Stimulated activated CD8-positive, alpha-beta memory T cell treated with anti-CD3 and anti-CD28 coated beads, Interleukin-4, amount 100 ng/mL, for 1 hour (primary cell): ENCODE results near the gene ISG20L2.

Experiments
- DNase-seq, 2 donors: peaks; one replicate each; pipeline ENCODE4 v3.0.0-alpha.2; 2020; ENCODE audit warnings: low read depth in 2 of 2, low spot score in 1 of 2

The ISG20L2 gene

GRCh38 chr1:156690675-156691036 is 37.9 kb downstream of the ISG20L2 start:
- no peak for DNase-seq

GRCh38 chr1:156689953-156690674 is 38.5 kb downstream of the ISG20L2 start:
- no peak for DNase-seq

- peak; percentile 33 to 53 for DNase-seq
Measured at GRCh38 chr1:156689035-156689952, 39.3 kb downstream of the ISG20L2 start.

GRCh38 chr1:156684227-156684782 is 44.3 kb downstream of the ISG20L2 start:
- no peak for DNase-seq

GRCh38 chr1:156682166-156682890 is 46.2 kb downstream of the ISG20L2 start:
- DNase-seq = no peak

- no peak for DNase-seq
Measured at GRCh38 chr1:156681196-156681960, 47.2 kb downstream of the ISG20L2 start.

DNA sequence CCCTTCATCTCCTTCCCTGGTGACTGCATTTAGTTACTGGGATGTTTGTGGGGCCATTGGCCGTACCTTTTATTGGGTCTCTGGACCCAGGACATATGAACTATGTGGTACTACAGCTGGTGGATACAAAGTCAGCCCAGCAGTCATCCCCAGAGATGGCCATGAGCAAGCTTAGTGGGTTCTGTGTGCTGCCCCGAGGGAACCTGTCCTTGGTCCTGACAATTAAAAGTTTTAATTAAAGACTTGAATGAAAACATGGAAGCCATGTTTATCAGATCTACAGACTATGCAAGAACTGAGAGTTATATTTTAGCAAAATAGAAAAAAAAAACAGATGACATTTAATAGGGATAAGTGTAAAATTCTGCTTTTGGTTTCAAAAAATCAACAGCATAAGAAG is 48.5 kb downstream of the ISG20L2 start:
- no peak for DNase-seq

GRCh38 chr1:156677616-156678596 is 50.7 kb downstream of the ISG20L2 start:
- no peak for DNase-seq

DNA sequence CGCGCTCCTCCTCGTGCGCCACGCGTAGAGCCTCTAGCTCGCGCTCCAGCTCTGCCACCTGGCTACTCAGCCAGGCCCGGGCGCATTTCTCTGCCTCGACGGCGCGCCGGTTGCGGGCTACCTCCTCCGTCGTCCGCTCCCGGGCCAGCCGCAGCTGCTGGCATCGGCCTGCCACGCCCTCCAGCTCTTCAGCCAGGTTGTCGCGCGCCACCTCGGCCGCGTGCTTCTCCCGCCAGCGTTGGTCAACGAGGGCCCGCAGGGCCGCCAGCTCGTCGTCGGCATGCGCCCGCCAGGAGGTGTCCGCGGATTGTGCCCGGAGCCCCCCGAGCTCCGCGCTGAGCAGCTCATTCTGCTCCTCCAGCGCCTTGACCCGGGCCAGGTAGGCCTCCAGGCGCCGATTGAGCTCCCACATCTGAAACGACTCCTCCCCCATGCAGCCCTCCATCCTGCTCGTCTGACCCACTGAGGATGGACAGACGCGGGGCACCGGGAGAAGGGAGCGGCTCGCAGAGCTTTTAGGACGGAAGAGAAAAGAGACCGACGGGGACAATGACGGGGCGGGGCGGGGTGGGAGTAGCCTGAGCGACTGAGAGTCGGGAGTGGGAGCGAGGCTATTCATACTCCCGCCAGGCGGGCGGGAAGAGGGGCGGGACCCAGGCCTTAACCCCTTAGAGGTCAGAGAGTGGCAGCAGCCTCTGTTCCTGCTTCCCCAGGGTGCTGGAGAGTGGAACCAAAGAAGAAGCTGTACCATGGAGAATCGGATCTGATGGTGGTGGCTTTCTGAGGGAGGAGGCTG is 51.5 kb downstream of the ISG20L2 start, which contains the start of gene NES:
NES (minus strand) TSS at position 588 of the 796 bp plus-strand sequence; CDS start at position 445, 143 bp downstream.
- DNase-seq = no peak

DNA sequence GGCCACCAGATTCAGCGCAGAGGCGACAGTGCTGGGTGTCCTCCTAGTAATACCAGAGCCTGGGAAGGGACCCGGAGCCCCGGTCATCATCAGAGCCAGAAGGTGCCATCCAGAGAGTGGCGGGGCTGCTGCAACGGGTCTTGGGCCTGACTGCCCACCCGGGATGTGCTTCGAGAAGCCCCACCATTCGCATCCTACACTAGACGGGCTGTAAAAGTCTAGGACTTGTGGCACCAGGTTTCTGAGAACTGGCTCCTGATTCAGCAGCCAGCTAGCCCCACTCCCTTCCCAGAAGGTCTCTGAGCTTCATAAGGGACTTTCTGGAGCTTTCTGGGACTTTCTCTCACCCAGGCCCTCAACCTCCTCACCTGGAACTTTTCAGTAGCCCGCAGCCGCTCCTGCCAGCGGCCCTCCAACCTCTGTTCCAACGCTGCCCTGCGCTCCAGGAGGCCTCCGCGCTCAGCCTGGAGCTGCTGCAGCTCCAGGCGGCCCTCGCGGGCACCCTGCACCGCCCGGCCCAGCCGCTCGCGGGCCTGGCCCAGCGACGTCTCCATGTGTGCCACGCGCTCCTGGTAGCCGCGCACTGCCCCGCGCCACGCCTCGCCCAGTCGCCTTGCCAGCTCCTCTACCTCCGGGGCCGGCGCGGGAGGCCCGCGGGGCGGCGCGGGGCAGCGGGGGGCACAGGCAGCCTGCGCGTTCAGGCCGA is 52.3 kb downstream of the ISG20L2 start:
- DNase-seq = no peak

DNA sequence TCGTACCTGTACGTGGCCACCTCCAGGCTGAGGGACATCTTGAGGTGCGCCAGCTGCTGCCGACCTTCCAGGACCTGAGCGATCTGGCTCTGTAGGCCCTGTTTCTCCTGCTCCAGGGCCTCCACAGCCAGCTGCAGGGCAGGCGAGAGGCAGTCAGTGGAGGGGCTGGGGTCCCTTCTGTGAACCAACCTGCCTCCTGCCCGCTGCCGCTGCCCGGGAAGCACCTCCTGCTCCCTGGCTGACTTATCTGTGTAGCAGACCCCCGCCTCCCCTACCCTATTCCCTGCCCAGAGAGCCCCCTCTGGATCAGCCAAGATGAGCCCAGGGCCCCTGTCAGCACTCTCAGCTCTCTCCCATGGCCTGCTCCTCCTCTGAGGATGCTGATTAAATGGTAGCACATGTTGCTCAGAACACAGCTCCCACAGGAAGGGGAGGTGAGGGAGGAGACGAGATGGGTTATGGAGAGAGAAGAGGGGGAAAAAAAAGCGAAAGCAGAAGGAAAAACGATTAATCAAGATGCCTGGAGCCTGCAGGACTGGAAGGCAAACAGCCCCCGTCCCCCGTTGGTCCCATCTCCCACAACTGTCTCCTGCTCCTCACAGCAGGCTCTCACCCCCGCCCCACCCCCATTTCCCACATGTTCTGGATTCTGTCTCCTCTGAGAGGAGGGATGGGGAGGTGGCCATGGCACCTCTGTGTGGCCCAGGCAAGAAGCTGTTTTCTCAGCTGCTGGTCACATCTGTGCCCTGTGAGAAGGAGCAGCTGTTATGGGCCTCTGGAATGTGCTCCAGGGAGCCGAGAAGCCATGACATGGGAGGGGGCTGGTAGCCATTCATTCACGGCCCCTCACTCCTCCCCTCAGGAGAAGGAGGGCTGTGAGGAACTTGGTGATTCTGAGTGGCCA is 53.1 kb downstream of the ISG20L2 start:
- DNase-seq = no peak

- DNase-seq = no peak
Measured at GRCh38 chr1:156673387-156674121, 55.0 kb downstream of the ISG20L2 start.
